GM23338 (cell line): ENCODE measurements around the gene TMEM212.

Experiments used
- EZH2phosphoT487 ChIP-seq: fragments of 200-600 bp; sonication (generic); IDR thresholded peaks from one replicate; pipeline ENCODE4 v1.8.1; 2018; ENCODE audit warnings: antibody characterized with exemption; ENCODE audit not compliant: unreplicated experiment
- ZNF114 ChIP-seq: fragments of 250-450 bp; sonication (Bioruptor Pico); IDR thresholded peaks from 2 replicates; pipeline ENCODE4 v1.5.0; 2020; ENCODE audit warnings: mild to moderate bottlenecking, moderate library complexity
- TF ChIP-seq, protein P1 (sequence below), 2 experiments: fragments of 200-600 bp in 1 of 2; sonication (generic) in 1 of 2; conservative IDR thresholded peaks; 2 replicates each; pipeline versions ENCODE4 v1.5.1 to v1.6.1; 2016 to 2017; ENCODE audit warnings: antibody characterized with exemption in 2 of 2, low read depth in 2 of 2, mild to moderate bottlenecking in 2 of 2, moderate library complexity in 1 of 2

DNA sequence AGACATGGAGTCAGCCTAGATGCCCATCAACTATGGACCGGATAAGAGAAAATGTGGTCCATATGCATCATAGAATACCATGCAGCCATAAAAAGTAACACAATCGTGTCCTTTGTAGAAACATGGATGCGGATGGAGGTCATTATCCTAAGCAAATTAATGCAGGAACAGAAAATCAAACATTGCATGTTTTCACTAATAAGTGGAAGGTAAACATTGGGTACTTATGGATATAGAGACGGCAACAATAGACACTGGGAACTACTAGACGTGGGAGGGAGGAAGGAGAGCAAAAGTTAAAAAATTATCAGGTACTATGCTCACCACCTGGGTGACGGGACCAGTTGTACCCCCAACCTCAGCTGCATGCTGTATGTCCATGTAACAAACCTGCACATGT lies 35.3 kb upstream of the TMEM212 start:
- TF ChIP-seq, protein P1, sequence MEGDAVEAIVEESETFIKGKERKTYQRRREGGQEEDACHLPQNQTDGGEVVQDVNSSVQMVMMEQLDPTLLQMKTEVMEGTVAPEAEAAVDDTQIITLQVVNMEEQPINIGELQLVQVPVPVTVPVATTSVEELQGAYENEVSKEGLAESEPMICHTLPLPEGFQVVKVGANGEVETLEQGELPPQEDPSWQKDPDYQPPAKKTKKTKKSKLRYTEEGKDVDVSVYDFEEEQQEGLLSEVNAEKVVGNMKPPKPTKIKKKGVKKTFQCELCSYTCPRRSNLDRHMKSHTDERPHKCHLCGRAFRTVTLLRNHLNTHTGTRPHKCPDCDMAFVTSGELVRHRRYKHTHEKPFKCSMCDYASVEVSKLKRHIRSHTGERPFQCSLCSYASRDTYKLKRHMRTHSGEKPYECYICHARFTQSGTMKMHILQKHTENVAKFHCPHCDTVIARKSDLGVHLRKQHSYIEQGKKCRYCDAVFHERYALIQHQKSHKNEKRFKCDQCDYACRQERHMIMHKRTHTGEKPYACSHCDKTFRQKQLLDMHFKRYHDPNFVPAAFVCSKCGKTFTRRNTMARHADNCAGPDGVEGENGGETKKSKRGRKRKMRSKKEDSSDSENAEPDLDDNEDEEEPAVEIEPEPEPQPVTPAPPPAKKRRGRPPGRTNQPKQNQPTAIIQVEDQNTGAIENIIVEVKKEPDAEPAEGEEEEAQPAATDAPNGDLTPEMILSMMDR (conservative IDR thresholded peaks at IDR 0.05; ENCODE audit: low read depth in 2 of 2): no peak
- TF ChIP-seq EZH2phosphoT487: no peak
- no peak for TF ChIP-seq ZNF114 (CRISPR knock-in tag)
